ENCODE data around the gene FAM186B. TPM values are rescaled to one million over a fixed set of nuclear protein-coding genes. Genes with fewer than 3 reads are reported as not detected.
A peak's percentile ranks its signal among the peaks of the same experiment; 100 is the strongest.

Gene FAM186B
- total RNA-seq, 1 experiment from 2014 or later: 0.39 TPM

DNA sequence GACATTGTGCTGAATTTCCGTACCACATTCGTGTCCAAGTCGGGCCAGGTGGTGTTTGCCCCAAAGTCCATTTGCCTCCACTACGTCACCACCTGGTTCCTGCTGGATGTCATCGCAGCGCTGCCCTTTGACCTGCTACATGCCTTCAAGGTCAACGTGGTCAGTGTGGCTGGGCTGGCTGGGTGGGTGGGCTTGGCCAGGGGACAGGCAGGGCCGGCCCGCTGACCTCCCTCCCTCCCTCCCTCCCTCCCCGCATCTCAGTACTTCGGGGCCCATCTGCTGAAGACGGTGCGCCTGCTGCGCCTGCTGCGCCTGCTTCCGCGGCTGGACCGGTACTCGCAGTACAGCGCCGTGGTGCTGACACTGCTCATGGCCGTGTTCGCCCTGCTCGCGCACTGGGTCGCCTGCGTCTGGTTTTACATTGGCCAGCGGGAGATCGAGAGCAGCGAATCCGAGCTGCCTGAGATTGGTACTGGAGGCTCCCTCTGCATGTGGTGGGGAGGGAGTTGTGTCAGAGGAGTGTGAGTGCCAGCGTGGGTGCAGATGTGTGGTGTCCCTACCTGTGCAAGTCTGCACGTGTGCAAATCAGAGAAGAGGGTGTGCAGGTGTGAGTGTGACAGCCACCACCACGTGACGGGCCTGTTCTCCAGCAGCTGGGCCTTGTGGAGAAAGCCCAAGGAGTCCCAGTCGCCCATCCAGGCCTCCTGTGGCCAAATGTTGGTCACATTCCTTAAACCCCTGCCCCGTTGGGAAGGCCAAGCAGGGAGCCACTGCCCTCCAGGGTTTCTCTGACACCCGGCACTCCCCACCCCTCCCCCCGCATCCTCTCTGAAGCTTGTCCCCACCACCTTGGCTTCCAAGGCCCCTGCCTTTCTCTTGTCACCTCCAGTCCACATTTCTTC is 61.3 kb downstream of the FAM186B start:
- Mint-ChIP-seq H3K27me3 (ENCODE audit: low read depth) (peaks cover 100% of the 10 kb centered on the region), H3K9me3 (no peaks in the 10 kb centered on the region), H3K27ac (no peak overlapping the region), H3K4me1 (peaks cover 32% of the 10 kb centered on the region), H3K36me3 (no peaks in the 10 kb centered on the region), H3K4me3 (peak overlapping the region; percentile 68)
- peak; percentile 47 for DNase-seq (ENCODE audit: low spot score)
- no peak for TF ChIP-seq TCF7 (CRISPR knock-in tag; IDR thresholded peaks at IDR 0.05; ENCODE audit: low read depth)
- TF ChIP-seq, protein P1, sequence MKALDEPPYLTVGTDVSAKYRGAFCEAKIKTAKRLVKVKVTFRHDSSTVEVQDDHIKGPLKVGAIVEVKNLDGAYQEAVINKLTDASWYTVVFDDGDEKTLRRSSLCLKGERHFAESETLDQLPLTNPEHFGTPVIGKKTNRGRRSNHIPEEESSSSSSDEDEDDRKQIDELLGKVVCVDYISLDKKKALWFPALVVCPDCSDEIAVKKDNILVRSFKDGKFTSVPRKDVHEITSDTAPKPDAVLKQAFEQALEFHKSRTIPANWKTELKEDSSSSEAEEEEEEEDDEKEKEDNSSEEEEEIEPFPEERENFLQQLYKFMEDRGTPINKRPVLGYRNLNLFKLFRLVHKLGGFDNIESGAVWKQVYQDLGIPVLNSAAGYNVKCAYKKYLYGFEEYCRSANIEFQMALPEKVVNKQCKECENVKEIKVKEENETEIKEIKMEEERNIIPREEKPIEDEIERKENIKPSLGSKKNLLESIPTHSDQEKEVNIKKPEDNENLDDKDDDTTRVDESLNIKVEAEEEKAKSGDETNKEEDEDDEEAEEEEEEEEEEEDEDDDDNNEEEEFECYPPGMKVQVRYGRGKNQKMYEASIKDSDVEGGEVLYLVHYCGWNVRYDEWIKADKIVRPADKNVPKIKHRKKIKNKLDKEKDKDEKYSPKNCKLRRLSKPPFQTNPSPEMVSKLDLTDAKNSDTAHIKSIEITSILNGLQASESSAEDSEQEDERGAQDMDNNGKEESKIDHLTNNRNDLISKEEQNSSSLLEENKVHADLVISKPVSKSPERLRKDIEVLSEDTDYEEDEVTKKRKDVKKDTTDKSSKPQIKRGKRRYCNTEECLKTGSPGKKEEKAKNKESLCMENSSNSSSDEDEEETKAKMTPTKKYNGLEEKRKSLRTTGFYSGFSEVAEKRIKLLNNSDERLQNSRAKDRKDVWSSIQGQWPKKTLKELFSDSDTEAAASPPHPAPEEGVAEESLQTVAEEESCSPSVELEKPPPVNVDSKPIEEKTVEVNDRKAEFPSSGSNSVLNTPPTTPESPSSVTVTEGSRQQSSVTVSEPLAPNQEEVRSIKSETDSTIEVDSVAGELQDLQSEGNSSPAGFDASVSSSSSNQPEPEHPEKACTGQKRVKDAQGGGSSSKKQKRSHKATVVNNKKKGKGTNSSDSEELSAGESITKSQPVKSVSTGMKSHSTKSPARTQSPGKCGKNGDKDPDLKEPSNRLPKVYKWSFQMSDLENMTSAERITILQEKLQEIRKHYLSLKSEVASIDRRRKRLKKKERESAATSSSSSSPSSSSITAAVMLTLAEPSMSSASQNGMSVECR (CRISPR knock-in tag; IDR thresholded peaks at IDR 0.05; ENCODE audit: borderline replicate concordance): no peak
- TF ChIP-seq NFE2L1 (CRISPR knock-in tag; IDR thresholded peaks at IDR 0.05): no peak
- peak; percentile 33; the same call in 1 of the 2 replicates for TF ChIP-seq ZBTB21 (CRISPR knock-in tag; IDR thresholded peaks at IDR 0.05; ENCODE audit: borderline replicate concordance)
- TF ChIP-seq USF1 (CRISPR knock-in tag; IDR thresholded peaks at IDR 0.05): peak; percentile 56; the same call in 1 of the 2 replicates
- no peak for TF ChIP-seq ZNF232 (CRISPR knock-in tag; IDR thresholded peaks at IDR 0.05)
- TF ChIP-seq, protein P2, sequence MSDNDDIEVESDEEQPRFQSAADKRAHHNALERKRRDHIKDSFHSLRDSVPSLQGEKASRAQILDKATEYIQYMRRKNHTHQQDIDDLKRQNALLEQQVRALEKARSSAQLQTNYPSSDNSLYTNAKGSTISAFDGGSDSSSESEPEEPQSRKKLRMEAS (CRISPR knock-in tag; IDR thresholded peaks at IDR 0.05): peak; percentile 45; the same call in 1 of the 2 replicates
- 0 out of 2 replicates have a peak, but pooled peaks have one; percentile 9 for TF ChIP-seq NFYB (CRISPR knock-in tag; conservative IDR thresholded peaks at IDR 0.05; ENCODE audit: low read depth)
- TF ChIP-seq ZNF138 (CRISPR knock-in tag; conservative IDR thresholded peaks at IDR 0.05): peak; percentile 79; the same call in 1 of the 2 replicates
- TF ChIP-seq, protein P3, sequence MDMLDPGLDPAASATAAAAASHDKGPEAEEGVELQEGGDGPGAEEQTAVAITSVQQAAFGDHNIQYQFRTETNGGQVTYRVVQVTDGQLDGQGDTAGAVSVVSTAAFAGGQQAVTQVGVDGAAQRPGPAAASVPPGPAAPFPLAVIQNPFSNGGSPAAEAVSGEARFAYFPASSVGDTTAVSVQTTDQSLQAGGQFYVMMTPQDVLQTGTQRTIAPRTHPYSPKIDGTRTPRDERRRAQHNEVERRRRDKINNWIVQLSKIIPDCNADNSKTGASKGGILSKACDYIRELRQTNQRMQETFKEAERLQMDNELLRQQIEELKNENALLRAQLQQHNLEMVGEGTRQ (CRISPR knock-in tag; IDR thresholded peaks at IDR 0.05): peak; percentile 69
- TF ChIP-seq ZNF121 (CRISPR knock-in tag; IDR thresholded peaks at IDR 0.05): 0 out of 2 replicates have a peak, but pooled peaks have one; percentile 6
- CTCF ChIA-PET: interaction anchor here (1.0 to 4.9 kb wide), 7 partner anchors 10 to 213 kb away, joined by 3 to 34 read pairs (median 11); partner anchors contain the start of gene DNAJC22
- POLR2A ChIA-PET: interaction anchor here (0.6 kb wide), 1 partner anchor 48 kb away, joined by 4 read pairs; no protein-coding TSS in a partner anchor
- peak; percentile 41 for ATAC-seq

GRCh38 chr12:49543221-49543913 is 62.1 kb downstream of the FAM186B start:
- H3K27ac Mint-ChIP-seq: no peak overlapping the region
- POLR2A ChIA-PET: no interaction called here
- peaks cover 95% of the 10 kb centered on the region for H3K27me3 Mint-ChIP-seq (ENCODE audit: low read depth)
- H3K4me3 Mint-ChIP-seq: no peak overlapping the region
- peaks cover 29% of the 10 kb centered on the region for H3K4me1 Mint-ChIP-seq
- H3K9me3 Mint-ChIP-seq: no peaks in the 10 kb centered on the region
- no peaks in the 10 kb centered on the region for H3K36me3 Mint-ChIP-seq
- CTCF ChIA-PET: interaction anchor here (1.0 to 4.9 kb wide), 5 partner anchors 10 to 201 kb away, joined by 3 to 34 read pairs (median 11); partner anchors contain the start of gene DNAJC22
- ATAC-seq (no peak), DNase-seq (ENCODE audit: low spot score) (no peak)
- TF ChIP-seq ZNF121 (CRISPR knock-in tag; IDR thresholded peaks at IDR 0.05) (no peak), FOXP1 (CRISPR knock-in tag; IDR thresholded peaks at IDR 0.05; ENCODE audit: borderline replicate concordance) (no peak), PRDM15 (CRISPR knock-in tag; IDR thresholded peaks at IDR 0.05) (no peak), NR2C2 (CRISPR knock-in tag; IDR thresholded peaks at IDR 0.05) (no peak), NR1H2 (CRISPR knock-in tag; IDR thresholded peaks at IDR 0.05) (no peak), KAT7 (CRISPR knock-in tag; IDR thresholded peaks at IDR 0.05; ENCODE audit: borderline replicate concordance) (no peak), ZNF263 (CRISPR knock-in tag; IDR thresholded peaks at IDR 0.05; ENCODE audit: low read depth) (no peak), ATF3 (CRISPR knock-in tag; conservative IDR thresholded peaks at IDR 0.05) (no peak)
- TF ChIP-seq, protein P4, sequence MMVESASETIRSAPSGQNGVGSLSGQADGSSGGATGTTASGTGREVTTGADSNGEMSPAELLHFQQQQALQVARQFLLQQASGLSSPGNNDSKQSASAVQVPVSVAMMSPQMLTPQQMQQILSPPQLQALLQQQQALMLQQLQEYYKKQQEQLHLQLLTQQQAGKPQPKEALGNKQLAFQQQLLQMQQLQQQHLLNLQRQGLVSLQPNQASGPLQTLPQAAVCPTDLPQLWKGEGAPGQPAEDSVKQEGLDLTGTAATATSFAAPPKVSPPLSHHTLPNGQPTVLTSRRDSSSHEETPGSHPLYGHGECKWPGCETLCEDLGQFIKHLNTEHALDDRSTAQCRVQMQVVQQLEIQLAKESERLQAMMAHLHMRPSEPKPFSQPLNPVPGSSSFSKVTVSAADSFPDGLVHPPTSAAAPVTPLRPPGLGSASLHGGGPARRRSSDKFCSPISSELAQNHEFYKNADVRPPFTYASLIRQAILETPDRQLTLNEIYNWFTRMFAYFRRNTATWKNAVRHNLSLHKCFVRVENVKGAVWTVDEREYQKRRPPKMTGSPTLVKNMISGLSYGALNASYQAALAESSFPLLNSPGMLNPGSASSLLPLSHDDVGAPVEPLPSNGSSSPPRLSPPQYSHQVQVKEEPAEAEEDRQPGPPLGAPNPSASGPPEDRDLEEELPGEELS (CRISPR knock-in tag; IDR thresholded peaks at IDR 0.05): no peak

Measured in WTC11 (cell line).